Mammary epithelial cell (primary cell): ENCODE results near the gene HOXA10.

Source experiments
- EZH2 ChIP-seq: IDR thresholded peaks from 2 replicates; pipeline ENCODE4 v1.6.1; 2012; ENCODE audit warnings: low read length, inconsistent platforms, borderline replicate concordance
- TF ChIP-seq, protein P1 (sequence below), 2 donors: IDR thresholded peaks in 1 of 2; conservative IDR thresholded peaks in 1 of 2; 2 replicates each; pipeline ENCODE4 v1.5.1; 2011 to 2012; ENCODE audit warnings: inconsistent platforms in 2 of 2, low read length in 2 of 2, mild to moderate bottlenecking in 2 of 2, control low read depth in 1 of 2, low read depth in 1 of 2; ENCODE audit not compliant: insufficient read depth in 1 of 2; ENCODE audit errors: extremely low read depth in 1 of 2

DNA sequence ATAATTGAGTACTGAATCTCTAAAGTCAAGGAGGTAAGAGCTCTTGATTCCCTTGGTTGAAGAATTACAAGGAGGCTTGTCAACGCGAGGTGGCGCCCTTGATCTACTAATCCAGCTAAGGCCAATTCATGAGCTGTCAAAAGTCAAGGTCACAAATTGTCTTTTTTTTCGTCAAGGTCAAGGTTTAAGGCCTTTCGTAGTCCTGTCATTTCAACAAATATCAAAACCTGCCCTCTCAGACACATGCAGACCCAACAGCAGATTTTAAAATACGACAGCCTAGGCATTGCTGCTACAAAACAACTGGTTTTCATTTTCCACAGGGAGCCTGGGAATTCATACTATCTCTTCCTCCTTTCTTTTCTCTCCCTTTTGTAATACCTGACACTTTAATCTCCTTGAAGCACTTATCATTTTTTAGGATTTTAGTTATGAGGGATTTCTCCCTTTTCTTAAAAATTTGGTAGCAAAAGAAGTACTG lies 22.2 kb upstream of the HOXA10 start:
- TF ChIP-seq, protein P1, sequence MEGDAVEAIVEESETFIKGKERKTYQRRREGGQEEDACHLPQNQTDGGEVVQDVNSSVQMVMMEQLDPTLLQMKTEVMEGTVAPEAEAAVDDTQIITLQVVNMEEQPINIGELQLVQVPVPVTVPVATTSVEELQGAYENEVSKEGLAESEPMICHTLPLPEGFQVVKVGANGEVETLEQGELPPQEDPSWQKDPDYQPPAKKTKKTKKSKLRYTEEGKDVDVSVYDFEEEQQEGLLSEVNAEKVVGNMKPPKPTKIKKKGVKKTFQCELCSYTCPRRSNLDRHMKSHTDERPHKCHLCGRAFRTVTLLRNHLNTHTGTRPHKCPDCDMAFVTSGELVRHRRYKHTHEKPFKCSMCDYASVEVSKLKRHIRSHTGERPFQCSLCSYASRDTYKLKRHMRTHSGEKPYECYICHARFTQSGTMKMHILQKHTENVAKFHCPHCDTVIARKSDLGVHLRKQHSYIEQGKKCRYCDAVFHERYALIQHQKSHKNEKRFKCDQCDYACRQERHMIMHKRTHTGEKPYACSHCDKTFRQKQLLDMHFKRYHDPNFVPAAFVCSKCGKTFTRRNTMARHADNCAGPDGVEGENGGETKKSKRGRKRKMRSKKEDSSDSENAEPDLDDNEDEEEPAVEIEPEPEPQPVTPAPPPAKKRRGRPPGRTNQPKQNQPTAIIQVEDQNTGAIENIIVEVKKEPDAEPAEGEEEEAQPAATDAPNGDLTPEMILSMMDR (conservative IDR thresholded peaks at IDR 0.05 in 1 of 2, IDR thresholded peaks at IDR 0.05 in 1 of 2; ENCODE audit: extremely low read depth in 1 of 2, insufficient read depth in 1 of 2, low read depth in 1 of 2, low read length in 2 of 2) = peak; percentile 74 to 85
- peak; percentile 21 for TF ChIP-seq EZH2
